IPS DF 4.7 (cell line): Measurements from ENCODE around the gene YKT6.
"Not testable (repeated sequence)": the region's sequence is repeated elsewhere in the genome, so short reads cannot be mapped to it uniquely, and the experiment has no call there.

Experiments
- DNase-seq: peaks from one replicate; pipeline ENCODE4 v3.0.0-alpha.2; 2013; ENCODE audit warnings: low spot score; ENCODE audit errors: extremely low read depth

Gene YKT6

DNA sequence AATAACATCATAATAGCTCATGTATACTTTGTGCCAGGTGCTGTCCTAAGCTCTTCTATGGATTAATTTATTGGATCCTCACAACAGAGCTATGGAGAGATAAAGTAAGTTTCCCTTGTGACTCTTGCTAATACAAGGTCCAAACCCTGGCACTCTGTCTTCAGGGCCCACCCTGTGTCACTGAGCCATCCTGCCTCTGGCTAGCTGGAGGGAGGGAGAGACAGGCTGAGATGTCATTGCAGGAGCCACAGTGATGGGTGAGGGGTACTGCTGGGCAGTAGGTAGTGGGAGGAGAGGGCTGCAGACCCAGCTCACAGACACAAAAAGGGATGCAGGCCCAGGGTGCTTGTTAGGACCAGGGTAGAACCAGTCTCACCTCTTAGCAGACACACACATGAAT is 28.4 kb upstream of the YKT6 start:
- no peak for DNase-seq

DNA sequence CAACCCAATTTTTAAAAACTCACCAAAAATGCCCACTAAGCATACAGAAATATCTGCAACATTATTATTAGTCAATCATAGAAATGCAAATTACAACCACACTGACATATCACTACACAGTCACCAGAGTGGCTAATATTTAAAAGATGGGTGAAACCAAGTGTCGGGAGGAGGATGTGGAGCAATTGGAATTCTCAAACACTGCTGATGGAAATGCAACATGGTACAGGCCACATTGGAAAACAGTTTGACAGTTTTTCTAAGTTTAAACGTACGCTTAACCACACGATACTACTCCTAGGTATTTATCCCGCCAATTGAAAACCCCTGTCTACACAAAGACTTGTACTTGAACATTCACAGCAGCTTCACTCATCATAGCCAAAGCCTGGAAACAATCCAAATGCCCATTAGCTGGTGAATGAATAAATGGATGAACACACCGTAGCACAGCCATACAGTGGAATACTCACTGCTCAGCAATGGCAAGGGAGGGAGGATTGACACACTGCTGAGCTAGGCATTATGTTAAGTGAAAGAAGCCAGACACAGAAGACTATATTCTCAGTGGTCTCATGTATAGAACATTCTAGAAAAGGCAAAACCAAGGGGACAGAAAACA is 27.9 kb upstream of the YKT6 start:
- DNase-seq, result no peak

DNA sequence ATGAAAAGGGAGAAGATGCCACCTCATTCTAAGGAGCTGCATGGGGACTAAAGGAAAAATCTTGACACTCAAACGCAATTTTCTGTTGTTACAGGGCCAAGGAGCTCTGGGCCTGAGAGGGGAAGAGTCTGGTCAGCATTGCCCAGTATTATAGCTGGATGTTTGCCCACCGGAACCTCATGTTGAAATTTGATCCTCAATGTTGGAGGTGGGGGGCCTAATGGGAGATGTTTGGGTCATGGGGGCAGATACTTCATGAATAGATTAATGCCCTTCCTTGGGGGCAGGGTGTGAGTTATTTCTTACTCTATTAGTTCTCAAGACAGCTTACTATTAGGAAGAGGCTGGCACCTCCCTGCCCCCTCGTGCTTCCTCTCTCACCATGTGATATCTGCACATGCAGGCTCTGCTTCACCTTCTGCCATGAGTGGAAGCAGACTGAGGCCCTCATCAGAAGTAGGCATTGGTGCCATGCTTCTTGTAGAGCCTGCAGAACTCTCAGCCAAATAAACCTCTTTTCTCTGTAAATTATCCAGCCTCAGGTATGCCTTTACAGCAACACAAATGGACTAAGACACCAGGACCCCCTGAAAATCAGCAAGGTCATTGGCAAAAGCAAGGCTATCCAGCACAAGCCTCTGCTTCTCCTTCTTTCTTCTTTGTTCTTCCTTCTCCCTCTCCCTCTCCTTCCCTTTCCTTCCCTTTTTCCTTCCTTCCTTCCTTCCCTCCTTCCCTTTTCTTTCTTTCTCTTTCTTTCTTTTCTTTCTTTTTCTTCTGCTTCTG is 26.7 kb upstream of the YKT6 start:
- no peak for DNase-seq

DNA sequence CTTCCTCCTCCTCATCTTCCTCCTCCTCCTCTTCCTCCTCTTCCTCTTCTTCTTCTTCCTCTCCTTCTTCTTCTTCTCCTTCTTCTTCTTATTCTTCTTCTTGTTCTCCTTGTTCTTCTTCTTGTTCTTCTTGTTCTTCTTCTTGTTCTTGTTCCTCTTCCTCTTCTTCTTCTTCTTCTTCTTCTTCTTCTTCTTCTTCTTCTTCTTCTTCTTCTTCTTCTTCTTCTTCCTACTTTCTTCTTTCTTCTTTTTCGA is 26.2 kb upstream of the YKT6 start:
- DNase-seq, result not testable (repeated sequence)

DNA sequence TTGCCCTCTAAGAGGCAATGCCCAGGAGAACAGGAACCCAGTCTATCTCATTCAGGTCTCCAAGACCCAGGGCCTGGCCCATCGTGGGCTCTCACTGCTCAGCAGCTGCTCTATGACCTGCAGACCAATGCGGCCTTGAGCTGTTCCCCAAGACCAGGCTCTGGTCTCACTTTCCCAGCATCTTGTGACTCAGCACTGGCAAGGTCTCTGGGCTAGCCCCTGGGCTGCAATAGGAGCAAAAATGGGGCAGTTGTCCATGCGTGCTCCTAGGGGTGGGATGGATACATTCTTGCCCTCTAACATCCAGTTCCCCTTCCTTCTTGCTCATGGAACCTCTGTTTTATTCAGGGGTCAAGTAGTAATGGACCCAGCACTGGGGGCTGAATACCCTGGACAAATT is 25.0 kb upstream of the YKT6 start:
- no peak for DNase-seq

DNA sequence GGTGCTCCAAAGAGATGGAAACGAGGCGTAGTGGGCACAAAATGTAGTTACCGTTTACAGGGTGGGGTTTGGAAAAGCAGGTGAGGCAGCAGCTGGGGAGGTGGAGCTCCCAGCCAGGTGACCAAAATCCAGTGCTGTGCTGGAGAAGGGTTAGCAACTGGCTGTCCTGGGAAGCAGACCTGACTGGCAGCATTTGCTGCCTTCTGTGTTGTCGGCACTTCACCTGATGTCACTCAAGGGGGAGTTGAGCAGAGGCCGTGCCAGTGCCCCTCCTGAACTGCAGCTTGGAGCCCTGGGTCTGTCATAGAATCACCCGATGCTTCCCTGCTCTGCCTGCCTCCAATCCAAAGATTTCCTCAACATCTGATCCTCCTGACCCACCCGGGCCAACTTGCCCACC is 24.3 kb upstream of the YKT6 start:
- DNase-seq, result no peak

DNA sequence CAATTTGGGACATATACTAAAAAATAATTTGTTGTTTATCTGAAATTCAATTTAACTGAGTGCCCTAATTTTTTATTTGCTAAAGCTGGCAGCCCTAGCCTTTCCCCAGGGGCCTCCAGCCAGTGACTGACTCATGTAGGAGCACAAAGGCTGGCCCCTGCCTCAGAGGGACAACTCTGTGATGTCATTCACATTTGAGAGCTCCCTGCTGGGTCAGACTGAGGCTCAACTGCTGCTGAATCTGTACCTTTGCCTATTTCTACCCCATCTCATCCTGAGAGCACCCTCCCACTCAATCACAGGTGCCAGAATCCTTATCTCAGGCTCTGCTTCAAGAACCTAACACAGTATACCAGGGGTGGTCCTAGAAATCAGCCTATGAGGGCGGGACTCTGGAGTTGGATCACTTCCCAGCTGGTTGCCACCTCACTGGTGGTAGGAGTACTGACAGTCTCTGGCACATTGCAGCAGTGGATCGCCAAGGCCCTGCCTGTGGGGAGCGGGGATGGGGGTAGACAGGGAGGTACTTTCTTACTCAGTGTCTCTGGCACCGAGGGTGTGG is 23.1 kb upstream of the YKT6 start:
- DNase-seq, result no peak

DNA sequence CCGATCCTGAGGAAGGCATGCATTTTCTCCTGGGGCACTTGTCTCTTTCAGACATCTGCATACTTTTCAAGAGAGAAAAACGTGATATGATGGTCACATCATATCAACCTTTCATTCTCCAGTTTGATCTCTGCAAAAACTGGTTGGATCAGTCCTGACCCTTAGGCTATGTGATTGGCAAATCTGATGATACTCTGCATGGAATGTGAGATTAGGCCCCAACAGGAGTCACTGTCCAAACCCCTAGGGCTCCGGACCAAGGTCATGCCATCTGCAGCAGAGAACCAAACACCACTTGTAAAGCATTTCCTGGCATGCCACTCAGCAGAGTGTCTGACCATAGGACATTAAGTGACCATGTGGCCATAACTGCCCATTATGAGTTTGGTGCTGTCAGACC is 20.1 kb upstream of the YKT6 start:
- no peak for DNase-seq

DNA sequence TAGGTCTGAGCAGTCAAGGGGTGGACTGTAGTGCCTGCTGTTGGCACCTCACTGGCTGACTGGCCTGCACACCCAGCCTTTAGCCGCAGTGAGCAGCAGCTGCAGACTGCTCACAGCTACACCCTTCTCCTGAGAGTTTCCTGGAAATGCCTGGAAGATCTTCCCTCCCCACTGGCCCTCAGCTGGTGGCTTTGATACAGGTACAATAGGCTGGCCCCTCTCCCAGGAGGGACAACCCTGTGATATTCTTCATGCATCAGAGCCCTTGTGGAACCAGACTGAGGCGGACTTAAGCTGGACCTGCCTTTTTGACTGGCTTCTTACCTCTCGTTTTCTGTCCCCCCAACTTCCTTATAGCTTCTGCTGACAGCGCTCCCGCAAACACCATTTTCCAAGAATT is 18.0 kb upstream of the YKT6 start:
- no peak for DNase-seq

DNA sequence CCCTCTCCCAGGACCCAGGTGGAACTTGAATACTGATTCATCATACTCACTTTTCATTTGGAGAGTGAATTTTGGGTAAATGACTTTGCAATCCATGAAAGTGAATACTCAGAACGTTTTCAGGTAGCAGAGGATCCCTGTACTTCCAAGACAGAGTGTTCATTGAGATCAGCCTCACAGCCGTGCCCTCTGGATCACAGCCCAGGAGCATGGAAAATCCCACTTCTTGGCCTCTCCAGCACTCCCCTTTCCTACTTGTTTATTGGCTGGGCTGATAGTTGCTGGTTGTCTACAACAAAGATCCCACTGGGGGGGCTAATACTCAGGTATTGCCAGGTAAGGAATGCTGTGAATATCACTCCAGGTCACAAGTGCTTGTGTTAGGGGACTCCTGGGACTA is 17.4 kb upstream of the YKT6 start:
- DNase-seq, result no peak

DNA sequence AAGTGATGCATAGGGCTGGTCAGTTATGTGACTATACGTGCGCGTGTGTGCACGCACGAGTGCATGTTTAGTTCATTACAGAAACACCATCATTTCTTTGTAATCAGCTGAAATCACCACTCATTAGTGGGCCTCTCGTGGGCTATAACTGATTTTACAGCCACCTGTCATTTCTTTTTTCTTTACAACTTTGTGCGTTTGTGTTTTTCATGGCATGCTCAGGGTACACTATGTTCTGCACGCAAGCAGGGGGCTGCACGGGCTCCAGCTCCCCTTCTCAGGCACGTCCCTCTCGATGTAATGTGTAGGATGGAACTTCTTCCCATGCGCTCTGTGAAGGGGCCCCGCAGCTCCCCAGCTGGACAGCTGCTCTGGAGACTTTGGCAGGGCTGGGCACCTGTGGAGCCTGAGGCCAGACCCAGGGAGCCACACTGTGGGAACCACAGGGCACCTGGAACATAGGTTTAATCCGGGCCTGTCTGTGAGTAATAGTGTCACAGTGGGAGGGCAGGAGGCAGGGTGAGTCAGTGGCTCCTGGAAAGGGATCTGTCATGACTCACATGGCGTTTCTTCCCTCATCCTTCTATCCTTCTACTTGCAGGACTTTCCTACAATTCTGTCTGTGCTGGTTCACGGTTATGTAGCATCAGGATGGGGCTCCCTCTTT is 16.4 kb upstream of the YKT6 start:
- no peak for DNase-seq

DNA sequence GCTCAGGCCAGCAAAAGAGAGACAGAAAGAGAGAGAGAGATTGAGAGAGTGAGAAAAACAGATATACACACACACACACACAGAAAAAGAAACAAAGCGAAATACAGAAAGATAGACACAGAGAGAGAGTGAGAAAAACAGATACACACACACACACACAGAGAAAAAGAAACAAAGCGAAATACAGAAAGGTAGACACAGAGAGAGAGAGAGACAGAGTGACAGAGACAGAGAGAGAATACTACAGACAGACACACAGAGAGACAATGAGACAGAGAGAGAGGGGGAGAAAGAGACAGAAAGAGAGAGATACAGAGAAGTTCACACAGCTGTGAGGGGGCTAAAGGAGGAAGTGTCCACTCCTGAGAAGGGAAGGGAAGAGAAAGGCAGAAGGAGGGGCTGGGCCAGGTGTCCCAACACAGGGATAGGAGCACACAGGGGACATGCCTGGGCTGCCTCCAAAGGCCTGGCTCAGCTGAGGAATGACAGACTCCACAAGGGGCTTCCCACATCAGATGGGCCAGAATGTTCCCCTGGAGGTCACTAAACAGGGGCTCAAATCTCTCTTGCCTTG is 15.8 kb upstream of the YKT6 start:
- DNase-seq, result no peak

DNA sequence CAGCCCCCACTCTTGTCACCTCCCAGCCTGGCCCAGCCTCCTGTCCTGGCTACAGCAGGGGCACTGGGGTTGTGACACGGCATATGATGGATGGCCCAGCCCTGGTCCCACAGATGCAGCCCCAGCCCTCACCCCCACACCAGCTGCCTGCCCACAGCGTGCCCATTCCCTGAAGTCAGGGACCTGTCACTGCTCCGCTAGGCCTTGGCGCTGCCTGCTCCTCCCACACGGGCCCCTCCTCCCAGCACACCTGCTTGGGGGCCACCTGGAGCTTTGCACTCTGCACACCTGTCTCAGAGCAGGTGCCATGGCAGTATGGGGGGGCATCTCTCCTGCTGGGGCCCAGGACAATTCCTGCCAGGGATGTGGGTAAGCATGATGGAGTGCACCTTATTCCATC is 15.0 kb upstream of the YKT6 start:
- DNase-seq, result no peak

DNA sequence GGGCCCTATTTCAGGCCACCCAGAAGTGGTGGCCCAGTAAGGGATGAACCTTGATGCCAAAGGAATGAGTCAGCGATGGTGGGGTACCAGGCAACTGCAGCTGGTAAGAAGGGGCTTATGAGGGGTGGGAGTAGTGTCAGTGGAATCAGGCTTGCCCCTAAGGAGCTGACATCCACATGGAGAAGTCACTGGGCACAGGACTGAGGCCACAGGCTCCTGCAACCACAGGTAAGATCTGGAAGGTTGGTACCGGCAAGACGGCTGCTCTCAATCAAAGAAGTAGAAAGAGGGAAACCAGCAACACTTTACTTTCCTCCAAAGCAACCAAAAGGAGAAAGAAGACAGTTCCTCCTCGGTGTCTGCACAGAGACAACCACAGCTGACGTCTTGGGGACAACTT is 14.0 kb upstream of the YKT6 start:
- no peak for DNase-seq

DNA sequence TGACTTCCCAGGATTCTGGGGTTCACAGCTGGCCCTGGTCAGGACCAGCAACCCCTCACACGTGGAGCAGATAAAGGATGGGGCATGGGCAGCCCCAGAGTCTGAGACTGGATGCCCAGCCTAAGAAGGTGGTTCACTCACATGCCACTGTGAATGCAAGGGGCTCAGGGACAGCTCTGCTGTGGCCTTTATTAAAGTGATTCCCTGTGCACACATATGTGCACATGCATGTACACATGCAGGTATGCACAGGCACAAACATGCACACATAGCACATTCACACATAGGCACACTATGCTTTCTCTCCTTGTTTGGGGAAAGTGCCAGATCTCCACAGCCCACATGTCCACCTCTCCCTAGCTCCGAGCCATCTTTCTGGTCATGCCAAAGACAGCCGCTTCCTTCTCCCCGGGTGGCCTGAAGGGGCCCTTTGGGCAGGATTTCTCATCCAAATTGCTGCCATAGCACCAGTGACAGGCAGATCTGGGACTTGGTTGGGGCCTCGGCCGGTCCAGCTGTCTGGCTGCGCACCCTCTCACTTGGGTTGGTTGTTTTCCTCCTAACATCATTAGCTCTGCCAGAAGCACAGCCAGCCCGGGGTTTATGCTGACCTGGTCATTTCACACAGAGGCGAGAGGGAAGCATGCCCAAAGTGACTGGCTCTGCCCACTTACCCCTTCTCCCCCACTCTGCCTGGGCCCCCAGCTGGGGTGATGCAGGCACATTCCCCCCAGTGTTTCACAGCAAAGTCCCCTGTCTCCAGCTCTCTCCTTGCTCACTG is 13.0 kb upstream of the YKT6 start:
- DNase-seq, result no peak

DNA sequence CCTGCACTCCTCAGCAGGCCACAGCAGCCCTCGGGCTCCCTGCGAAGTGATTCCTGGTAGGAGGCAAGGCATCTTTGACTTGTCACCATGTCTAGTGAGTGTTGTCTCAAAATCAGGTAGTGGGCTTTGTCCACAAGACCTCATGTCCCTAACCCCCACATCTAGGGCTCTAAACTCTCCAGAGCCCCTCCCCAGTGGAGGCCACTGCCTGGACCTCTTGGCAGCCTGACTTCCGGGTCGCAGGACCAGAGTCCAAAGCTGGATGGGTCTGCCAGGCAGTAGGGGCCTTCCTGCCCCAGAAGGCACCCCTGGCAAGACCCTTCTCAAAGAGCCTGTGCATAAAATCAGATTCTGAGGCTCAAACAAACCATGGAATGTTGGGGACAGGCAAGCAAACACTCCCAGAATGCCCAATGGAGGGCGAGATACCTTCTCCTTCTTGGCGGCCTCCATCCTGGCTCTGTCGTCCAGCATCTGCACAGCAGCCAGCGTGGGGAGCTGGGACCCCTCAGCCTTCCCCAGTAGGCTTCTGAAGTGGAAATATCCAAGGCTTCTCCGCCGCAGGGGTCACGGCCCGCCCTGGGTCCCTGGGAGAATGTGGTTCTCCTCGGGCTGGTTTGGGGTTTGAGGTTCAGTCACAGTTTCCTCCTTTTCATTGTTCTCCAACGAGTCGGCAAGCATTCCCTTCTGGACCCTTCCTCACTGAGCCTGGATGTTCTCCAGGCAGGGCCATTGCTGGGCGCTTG is 12.1 kb upstream of the YKT6 start:
- DNase-seq, result no peak

DNA sequence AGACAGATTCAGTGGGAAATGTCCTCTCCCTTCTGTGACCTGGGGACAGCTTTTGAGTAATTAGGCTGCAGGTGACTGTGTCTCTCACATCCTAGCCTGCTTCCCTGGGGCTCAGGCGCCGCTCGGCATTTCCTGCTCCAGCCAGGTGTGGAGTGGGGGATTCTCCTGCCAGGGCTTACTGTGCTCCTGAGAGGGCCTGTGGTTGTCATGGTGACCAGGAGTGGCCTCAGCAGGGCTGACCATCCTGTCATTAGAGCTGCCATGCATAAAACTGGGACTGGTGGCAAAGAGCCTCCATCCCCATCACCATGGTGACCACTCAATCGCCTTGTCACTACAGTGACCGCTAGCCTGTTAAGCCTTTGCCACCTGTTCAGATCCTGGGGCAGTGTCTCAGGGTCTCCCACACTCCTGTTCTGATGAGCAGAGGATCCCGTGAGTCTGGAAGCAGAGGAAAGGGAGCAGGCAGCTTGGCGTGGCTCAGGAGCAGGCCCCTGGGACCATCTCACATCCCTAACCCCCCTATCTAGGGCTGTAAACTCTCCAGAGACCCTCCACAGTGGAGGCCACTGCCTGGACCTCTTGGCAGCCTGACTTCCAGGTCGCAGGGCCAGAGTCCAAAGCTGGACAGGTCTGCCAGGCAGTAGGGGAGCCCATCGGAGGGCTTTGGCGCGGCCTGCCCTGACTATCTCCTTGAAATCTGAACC is 11.3 kb upstream of the YKT6 start, which contains the start of gene GCK:
TSS of gene GCK (minus strand) at position 154 of the 707 bp plus-strand sequence. CDS start 486 bp downstream, outside the sequence.
- DNase-seq, result no peak

DNA sequence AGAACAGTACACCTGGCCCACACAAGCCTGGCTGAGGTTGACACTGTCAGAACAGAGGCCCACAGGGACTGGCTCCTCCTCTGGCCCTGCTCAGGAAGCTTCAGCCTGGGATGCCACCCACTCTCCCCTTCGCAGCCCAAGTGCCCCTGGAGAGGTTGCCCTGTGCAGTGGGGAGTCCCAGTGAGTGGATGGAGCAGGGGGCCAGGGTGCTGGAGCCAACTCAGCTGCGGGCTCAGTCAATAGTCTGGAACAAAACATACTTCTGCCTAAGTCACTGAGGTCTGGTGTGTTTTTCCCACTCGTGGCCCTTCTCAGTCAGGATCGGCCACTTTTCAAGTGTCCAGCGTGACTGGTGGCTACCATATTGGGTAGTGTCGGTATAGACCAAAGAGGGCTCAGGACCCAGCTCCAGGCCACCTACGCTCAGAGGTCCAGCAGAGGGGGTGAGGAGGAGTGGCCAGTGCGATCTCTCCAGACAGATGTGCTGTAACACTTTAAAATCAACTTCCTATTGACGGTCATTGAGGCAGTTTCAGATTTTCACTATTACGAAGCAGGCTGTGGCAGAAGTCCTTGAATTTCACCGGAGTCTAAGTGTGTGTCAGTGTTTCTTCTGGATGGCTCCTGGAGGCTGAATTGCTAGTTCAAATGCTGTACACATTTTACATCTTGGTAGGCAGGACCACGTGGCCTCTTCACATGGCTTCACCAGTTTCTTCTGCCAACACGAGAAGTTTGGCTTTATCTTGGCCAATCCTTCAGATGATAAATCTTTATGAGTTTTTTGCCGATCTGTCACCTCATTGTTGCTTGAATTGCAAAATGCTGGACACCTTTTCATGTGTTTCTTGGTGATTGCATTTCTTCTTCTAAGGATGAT is 10.5 kb upstream of the YKT6 start:
- DNase-seq, result no peak

DNA sequence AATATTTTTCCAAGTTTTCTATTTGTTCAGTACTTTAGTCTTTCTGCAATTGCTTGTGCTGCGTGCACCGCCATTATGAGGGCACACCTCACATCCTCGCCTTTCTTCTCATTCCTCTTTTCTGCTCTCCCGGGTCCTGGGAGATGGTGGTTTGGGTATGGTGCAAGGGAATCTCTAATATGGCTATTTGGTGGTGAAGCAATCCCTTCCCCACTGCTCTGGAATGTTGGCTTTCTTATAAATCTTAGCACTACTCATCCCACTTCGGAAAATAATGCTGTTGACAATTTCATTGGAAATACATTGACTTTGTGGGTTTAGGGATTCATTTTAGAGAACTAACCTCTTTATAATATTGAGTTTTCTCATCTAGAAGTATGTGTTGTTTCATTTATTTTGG is 9.6 kb upstream of the YKT6 start:
- DNase-seq, result no peak
